Amygdala (tissue), 56 donors: ENCODE data around the gene DPH3.

ENCODE experiments used
- DNase-seq, 56 donors: peaks; one replicate each; lab custom pipeline; 2025; lab: John Stamatoyannopoulos, UW

The DPH3 gene

GRCh38 chr3:16258866-16259265 lies 5.9 kb downstream of the DPH3 start:
- no peak for DNase-seq

- DNase-seq: no peak
These were observed 6.6 kb downstream of the DPH3 start for GRCh38 chr3:16258177-16258576.

- DNase-seq: no peak
These were observed 7.4 kb downstream of the DPH3 start for GRCh38 chr3:16257309-16257708.

GRCh38 chr3:16255726-16256125 lies 9.0 kb downstream of the DPH3 start:
- no peak for DNase-seq

GRCh38 chr3:16255326-16255725 lies 9.4 kb downstream of the DPH3 start:
- DNase-seq: no peak

GRCh38 chr3:16254916-16255315 lies 9.8 kb downstream of the DPH3 start:
- no peak for DNase-seq

- DNase-seq: peak in 9 of 56 donors; percentile 2 to 28 (median 10)
These were observed 11.1 kb downstream of the DPH3 start for GRCh38 chr3:16253601-16254000.

GRCh38 chr3:16252988-16253387 lies 11.8 kb downstream of the DPH3 start:
- no peak for DNase-seq

GRCh38 chr3:16252243-16252978 lies 12.3 kb downstream of the DPH3 start:
- no peak for DNase-seq

GRCh38 chr3:16251316-16252085 lies 13.2 kb downstream of the DPH3 start:
- DNase-seq: no peak

GRCh38 chr3:16249886-16250285 lies 14.9 kb downstream of the DPH3 start:
- no peak for DNase-seq

GRCh38 chr3:16249336-16249735 lies 15.4 kb downstream of the DPH3 start:
- DNase-seq: no peak

GRCh38 chr3:16248556-16248955 lies 16.2 kb downstream of the DPH3 start:
- DNase-seq: no peak

- DNase-seq: peak in 52 of 56 donors; percentile 5 to 91 (median 56)
These were observed 17.3 kb downstream of the DPH3 start for GRCh38 chr3:16247282-16248061.

- DNase-seq: no peak
These were observed 19.1 kb downstream of the DPH3 start for GRCh38 chr3:16245609-16246008.

GRCh38 chr3:16243706-16244490 lies 20.8 kb downstream of the DPH3 start:
- DNase-seq: no peak

GRCh38 chr3:16242177-16242576 lies 22.6 kb downstream of the DPH3 start:
- DNase-seq: no peak

- no peak for DNase-seq
These were observed 23.5 kb downstream of the DPH3 start for GRCh38 chr3:16241225-16241624.

- DNase-seq: no peak
These were observed 24.3 kb downstream of the DPH3 start for GRCh38 chr3:16240229-16241023.

GRCh38 chr3:16239780-16240179 lies 25.0 kb downstream of the DPH3 start:
- no peak for DNase-seq
